GM21619 (cell line): Measurements from ENCODE around the gene RBM28.

Experiments
- ATAC-seq: cut with Tn5 transposase; IDR thresholded peaks from one replicate; pipeline ENCODE4 v1.9.1; 2021; ENCODE audit not compliant: unreplicated experiment

The RBM28 gene

DNA sequence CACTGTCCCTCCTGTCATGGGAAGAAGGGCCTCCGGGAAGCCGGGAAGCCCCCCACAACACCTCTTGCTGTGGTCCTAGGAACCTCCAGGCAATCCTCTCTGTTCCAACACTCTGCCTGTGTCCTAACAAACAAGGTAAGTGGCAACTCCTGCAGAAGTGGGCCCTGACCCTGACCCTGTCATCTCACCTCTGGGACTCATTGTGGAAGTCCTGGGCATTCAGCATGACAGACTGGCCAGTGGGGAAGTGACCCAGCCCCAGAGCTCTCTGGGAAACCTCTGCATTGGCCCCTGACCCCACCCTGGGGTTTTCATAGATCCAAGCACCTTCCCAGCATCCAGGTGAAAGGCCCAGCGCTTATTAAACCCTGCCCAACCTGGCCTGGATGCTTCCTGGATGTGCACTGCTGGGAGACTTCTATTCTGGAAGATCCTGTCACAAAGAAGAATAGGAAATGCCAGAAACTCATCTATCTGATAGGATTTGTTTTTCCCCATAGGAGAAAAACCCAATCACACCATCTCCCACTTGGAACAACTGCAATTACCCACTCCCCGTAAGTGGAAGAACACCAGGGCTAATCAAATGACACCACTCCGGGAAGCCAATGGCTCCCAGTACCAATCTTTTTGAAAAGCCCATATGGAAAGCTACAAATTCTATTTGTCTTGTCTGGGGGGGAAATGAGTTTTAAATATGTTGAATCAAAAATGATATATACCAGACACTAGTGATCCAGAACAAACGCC lies 78.4 kb downstream of the RBM28 start:
- no peak for ATAC-seq

DNA sequence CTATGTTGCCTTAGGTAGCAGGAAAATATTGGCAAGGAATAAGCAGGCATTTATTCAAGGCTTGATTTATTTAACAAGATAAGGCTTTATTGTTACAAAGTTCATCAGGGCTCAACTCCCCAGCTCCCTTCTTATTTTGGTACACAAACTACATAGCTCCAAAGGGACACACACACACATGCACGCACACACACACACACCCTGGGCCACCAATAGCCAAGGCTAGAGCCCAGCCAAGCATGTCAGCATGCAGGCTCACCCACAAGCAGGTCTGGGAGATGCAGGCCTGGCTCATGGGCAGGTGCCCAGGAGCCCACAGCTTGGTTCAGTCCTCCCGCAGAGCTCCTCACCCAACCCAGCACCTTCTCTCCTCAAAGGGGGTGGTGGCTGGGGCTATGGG lies 79.2 kb downstream of the RBM28 start:
- ATAC-seq, result no peak

DNA sequence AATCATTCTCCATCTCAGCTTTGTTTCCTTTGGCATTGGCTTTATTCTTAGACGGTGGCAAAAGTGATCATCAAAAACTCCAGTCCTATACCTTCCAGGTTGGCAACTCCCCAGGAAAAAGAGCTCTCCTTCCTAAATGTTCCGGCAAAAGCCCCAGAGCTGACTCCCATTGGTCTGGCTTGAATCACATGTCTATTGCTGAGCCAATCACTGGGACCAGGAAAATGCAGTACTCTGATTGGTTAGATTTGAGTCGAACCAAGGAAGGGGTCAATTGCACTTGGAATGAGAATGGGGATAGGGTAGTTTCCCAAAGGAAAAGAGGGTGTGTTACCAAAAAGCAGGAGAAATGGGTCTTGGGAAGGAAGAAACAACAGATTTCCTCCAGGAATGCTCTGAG lies 80.3 kb downstream of the RBM28 start:
- no peak for ATAC-seq

DNA sequence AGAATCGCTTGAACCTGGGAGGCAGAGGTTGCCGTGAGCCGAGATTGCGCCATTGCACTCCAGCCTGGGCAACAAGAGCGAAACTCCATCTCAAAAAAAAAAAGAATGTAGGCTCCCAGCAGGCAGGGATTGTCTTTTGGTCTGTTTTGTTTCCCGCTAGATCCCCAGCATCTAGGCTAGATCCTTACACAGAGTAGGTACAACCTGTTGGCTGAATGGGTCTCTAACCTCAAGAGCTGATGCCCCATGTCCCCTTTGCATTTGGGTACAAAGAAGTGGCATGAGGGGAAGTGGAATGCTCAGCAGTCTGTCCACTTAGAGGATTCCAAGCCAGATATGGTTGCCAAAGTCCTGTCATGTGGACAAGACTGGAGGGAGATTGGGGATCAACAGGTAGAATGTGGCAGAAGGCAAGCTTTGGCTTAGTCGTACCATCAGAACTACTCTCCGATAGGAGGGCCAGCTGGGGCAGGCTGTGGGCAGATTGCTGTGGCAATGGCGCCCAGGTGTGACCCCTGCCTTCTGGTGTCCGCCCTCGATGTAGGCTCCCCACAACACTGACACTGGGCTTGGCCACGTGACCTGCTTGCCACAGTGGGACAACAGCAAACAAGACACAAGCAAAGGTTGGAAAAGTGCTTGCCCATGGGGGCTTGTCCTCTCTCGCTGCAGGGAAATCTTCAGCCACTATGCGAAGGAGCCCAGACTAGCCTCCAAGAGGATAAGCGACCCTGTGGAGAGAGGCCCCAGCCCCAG lies 81.3 kb downstream of the RBM28 start:
- ATAC-seq, result no peak

DNA sequence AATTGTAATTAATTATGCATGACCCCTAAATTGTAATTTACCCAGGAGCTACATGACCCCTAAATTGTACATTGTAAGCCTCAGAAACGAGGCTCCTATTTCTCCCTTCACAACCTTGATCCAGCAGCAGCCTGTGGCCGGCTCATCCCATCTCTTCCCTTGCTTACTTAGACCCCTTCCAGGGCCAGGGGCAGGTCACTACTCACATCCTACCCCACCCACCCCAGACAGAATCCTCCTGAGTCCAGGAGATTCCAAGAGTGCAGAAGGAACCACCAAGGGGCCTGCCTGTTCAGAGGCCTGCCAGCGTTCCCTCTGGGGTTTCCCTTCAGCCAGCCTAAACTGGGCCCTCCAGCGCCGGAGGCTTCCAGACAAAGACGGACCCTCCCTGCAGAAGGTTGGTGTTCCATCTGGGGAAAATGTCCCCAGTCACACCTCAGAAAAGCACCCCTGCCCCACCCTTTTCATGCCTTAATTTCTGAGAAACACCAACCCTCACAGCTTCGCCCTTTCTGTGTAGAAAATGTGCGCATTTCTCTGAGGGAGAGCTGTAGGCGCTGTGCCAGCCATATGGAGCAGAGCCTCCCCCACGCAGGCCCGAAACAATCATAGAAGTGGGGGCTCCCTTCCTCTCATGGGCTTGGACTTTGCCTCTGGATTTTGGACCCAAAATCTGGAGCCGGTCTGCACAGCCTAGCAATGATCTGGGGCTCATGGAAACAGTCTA lies 83.5 kb downstream of the RBM28 start:
- no peak for ATAC-seq

DNA sequence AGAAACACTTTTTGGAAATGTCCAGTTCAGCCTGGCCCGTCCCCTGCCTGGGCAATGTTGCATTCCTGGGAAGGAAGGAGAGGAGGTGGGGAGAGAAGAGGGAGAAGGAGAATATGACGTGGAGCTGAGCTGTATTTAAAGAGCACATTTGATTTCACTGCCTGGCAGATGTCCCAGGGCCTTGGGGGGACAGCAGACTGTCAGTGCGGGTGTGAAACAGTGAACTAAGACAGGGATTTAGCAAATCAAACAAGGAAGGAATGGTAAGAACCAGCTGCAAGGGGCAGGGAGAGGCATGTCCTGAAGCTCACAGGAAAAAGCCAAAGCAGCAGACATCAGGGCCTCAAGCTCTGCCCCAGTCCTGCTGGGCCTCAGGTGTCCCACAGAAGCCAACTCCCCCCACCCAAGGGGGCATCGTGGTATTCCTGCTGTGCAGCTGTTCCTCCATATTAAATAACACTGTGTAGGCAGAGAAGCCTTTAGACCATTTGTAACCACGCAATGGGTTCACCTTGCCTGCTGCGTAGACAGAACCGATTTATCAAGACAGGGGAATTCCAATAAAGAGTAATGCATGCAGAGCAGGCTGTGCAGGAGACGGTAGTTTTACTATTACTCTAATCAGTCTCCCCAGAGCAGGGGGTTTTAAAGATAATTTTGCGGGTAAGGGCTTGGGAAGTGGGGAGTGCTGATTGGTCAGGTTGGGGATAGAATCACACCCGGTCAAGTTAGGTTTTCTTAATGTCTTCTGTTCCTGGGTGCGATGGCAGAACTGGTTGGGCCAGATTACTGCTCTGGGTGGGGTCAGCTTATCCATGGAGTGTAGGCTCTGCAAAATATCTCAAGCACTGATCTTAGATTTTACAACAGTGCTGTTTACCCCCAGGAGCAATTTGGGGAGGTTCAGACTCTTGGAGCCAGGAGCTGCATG lies 84.3 kb downstream of the RBM28 start:
- ATAC-seq, result no peak

DNA sequence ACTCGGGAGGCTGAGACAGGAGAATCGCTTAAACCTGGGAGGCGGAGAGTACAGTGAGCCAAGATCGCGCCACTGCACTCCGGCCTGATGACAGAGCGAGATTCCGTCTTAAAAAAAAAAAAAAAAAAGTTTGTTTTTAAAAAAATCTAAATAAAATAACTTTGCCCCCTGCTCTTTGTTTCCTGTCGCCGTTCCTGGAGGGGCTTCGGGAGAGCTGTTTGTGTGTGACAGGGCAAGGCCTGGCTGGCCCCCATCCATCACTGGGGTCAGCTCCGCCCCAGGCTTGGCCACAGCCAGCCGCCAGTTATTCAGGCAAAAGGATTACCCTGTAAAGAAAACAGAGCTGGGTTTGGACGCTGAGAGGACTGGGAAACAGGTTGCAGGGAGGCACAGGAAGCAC lies 86.2 kb downstream of the RBM28 start:
- no peak for ATAC-seq

DNA sequence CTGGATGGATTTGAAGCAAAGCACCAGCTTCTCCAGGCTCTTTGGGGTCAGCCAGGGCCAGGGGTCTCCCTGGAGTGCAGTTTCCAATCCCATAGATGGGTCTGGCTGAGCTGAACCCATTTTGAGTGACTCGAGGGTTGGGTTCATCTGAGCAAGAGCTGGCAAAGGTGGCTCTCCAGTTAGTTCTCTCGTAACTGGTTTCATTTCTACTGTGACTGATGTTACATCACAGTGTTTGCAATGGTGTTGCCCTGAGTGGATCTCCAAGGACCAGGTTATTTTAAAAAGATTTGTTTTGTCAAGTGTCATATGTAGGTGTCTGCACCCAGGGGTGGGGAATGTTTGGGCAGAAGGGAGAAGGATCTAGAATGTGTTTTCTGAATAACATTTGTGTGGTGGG lies 88.4 kb downstream of the RBM28 start:
- no peak for ATAC-seq

DNA sequence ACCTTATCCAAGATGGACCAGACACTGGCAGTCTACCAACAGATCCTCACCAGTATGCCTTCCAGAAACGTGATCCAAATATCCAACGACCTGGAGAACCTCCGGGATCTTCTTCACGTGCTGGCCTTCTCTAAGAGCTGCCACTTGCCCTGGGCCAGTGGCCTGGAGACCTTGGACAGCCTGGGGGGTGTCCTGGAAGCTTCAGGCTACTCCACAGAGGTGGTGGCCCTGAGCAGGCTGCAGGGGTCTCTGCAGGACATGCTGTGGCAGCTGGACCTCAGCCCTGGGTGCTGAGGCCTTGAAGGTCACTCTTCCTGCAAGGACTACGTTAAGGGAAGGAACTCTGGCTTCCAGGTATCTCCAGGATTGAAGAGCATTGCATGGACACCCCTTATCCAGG lies 89.2 kb downstream of the RBM28 start:
- ATAC-seq, result no peak

DNA sequence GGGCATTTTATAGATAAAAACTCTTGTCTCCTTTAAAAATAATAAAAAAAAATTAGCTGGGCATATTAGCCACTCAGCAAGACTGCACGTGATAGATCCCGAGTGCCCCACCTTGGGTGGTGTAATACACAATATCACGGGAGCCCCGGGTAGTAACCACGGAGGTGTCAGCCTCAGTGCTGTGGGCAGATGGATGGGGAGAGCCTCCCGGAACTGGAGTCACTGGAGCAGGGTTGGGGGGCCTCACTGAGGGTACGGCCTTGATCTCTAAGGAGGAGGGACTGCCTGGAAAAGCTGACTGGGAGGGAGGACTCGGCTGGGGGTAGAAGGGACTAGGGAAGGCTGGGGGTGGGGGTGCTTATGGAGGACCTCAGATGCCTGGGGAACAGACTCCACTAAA lies 90.0 kb downstream of the RBM28 start:
- ATAC-seq, result no peak

DNA sequence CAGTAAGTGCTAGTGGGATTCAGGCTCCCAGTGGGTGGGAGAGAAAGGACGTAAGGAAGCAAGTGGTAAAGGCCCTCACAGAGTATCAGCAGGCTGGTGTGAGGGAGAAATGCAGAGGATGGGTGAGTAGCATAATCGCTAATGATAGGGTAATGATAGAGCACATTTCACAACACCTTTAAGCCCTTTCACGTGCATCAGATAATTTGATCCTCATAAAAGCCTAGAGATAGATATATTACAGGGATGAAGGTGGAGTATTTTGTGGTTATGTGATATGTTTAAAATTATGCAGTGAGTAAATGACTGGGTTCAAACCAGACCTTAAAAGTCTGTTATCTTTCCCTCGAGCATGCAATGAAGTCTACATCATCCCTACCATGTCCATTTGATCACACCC lies 92.4 kb downstream of the RBM28 start:
- ATAC-seq, result no peak
